ENCODE data around the gene PTGDR2. TPM values are rescaled to one million over a fixed set of nuclear protein-coding genes. Genes with fewer than 3 reads are reported as not detected.

Gene PTGDR2
- total and polyA plus RNA-seq, 9 donors, result 0.07 to 0.46 (median 0.15) TPM; not detected in 2

DNA sequence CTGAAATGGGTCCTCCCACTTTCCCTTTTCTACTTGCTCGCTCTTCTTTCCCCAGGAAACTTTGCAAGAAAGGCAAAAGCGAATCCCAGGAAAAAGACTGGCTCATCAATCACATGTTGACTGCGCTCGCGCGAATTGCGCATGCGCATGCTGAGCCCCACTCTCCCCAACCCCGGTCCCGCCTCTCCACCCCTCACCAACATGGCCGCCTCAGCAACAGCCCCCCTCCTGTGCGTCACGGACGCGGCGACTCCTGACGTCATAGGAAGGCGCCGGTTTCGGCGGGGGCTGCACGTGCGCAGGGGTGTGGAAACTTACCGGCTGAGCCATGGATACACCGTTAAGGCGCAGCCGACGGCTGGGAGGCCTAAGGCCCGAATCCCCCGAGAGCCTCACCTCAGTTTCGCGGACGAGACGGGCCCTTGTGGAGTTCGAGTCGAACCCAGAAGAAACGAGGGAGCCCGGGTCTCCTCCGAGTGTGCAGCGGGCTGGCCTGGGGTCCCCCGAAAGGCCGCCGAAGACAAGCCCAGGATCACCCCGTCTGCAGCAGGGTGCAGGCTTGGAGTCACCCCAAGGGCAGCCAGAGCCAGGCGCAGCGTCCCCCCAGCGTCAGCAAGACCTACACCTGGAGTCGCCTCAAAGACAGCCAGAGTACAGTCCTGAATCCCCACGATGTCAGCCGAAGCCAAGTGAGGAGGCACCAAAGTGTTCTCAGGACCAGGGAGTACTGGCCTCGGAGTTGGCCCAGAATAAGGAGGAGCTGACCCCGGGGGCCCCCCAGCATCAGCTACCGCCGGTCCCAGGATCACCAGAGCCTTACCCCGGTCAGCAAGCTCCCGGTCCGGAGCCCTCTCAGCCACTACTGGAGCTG, 13.7 kb downstream of the PTGDR2 start, which contains the start of gene CCDC86:
Gene CCDC86, plus strand, starts transcription at position 317 of the 871 bp plus-strand sequence. Its CDS starts 12 bp downstream, at position 329.
- WGBS, 3 donors, result 0% methylated on average over 45 to 57 of the region's 57 CpGs
- Histone ChIP-seq H3K27me3 (no peaks in the 10 kb centered on the region), H3K36me3 (no peaks in the 10 kb centered on the region), H3K4me3 (peak within 1 kb of the TSS; percentile 87), H3K27ac (peak within 1 kb of the TSS; percentile 22 to 56), H3K9me3 (no peaks in the 10 kb centered on the region), H3K4me1 (ENCODE audit: insufficient read depth) (peaks cover 16% of the 10 kb centered on the region)
- peak; percentile 97 to 99 (median 98) for DNase-seq
- intact Hi-C loops (cut with DNase I), result loop anchor here in 1 of 4 donors (10.0 kb wide), 1 partner anchor 53 kb away; no protein-coding TSS in a partner anchor
- TF ChIP-seq EP300 (IDR thresholded peaks at IDR 0.05), result peak; percentile 37
- peak; percentile 36 for TF ChIP-seq POLR2A (IDR thresholded peaks at IDR 0.05)
- TF ChIP-seq, protein P1, sequence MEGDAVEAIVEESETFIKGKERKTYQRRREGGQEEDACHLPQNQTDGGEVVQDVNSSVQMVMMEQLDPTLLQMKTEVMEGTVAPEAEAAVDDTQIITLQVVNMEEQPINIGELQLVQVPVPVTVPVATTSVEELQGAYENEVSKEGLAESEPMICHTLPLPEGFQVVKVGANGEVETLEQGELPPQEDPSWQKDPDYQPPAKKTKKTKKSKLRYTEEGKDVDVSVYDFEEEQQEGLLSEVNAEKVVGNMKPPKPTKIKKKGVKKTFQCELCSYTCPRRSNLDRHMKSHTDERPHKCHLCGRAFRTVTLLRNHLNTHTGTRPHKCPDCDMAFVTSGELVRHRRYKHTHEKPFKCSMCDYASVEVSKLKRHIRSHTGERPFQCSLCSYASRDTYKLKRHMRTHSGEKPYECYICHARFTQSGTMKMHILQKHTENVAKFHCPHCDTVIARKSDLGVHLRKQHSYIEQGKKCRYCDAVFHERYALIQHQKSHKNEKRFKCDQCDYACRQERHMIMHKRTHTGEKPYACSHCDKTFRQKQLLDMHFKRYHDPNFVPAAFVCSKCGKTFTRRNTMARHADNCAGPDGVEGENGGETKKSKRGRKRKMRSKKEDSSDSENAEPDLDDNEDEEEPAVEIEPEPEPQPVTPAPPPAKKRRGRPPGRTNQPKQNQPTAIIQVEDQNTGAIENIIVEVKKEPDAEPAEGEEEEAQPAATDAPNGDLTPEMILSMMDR (IDR thresholded peaks at IDR 0.05), result peak in 1 of 3 donors; percentile 31

DNA sequence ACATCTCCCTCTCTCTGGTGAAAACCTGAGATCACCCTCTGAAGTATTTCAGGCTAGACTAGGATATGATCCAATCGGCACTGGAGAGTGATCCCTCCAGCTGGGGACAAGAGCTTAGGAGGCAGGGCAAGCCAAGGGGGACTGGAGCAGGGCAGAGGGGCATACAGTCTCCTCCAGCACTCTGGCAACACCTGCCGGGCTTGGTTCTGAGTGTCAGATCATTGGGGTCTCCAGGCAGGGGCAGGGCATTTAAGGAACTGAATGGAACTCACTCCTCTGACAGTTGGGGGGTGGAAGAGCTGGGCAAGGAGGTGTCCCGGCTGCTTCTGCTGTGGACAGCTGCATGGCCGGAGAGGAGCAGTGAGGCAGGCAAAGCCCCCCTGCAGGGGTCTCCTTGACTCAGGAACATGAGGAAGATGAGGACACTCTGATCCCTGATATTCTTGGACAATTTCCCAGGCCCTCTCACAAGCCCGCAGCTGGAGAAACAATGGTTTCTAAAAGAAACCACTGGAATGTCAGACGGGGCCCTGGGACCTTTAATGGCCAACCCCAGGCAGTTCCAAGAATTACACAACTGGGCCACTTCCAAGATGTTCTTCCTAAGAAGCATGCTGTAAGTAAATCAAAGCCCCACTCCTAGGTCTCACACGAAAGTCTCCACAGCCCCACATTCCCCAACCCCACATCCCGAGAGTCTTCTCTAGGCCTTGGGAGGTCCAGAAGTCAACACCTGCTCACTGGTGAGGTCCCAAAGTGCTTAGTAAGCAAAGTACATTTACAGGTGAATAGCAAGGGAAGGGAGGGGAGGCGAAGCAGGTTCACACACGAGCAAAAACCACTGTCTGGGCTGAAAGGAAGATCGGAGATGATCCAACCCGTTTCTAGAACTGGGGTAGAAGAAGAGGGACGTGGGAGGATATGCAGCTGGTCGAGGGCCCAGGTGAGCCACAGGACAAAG, 15.0 kb downstream of the PTGDR2 start:
- WGBS, 3 donors, result 42 to 49% (median 46%) methylated on average over 14 of the region's 14 CpGs
- no peaks in the 10 kb centered on the region for H3K36me3 ChIP-seq
- peaks cover 16% of the 10 kb centered on the region for H3K4me1 ChIP-seq (ENCODE audit: insufficient read depth)
- DNase-seq, result peak in 3 of 5 donors; percentile 27 to 55 (median 53)
- no peak overlapping the region for H3K4me3 ChIP-seq
- intact Hi-C loops (cut with DNase I), result loop anchor here in 1 of 4 donors (10.0 kb wide), 1 partner anchor 54 kb away; no protein-coding TSS in a partner anchor
- TF ChIP-seq EP300 (IDR thresholded peaks at IDR 0.05) (no peak), POLR2A (IDR thresholded peaks at IDR 0.05) (no peak)
- TF ChIP-seq, protein P1 (IDR thresholded peaks at IDR 0.05), result no peak
- H3K27ac ChIP-seq, result peak overlapping the region in 1 of 2 donors; percentile 56
- no peaks in the 10 kb centered on the region for H3K9me3 ChIP-seq
- no peaks in the 10 kb centered on the region for H3K27me3 ChIP-seq

DNA sequence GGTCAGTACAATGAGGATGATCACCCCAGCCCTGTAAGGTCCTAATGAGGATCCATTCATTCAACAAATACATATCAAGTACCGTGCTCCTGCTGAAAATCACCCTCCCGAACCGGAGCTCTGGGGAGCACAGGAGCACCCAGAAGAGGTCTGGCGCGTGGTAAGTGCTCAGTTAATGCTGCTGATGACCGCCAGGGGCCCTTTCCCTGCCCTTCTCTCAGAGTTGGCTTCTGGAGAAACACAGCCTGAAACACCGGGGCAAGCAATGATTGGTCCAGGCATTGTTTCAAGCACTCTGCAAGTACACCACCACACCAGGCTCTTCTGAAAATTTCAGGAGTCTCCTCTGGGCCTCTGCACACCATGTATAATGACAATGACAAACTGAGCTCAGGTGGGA, 17.6 kb downstream of the PTGDR2 start:
- TF ChIP-seq, protein P1 (IDR thresholded peaks at IDR 0.05), result no peak
- no peak for TF ChIP-seq EP300 (IDR thresholded peaks at IDR 0.05)
- no peak for TF ChIP-seq POLR2A (IDR thresholded peaks at IDR 0.05)
- Histone ChIP-seq H3K4me3 (no peak overlapping the region), H3K9me3 (no peaks in the 10 kb centered on the region), H3K36me3 (no peaks in the 10 kb centered on the region), H3K27ac (no peak overlapping the region), H3K4me1 (ENCODE audit: insufficient read depth) (peaks cover 10% of the 10 kb centered on the region), H3K27me3 (no peaks in the 10 kb centered on the region)
- DNase-seq, result no peak
- intact Hi-C loops (cut with DNase I), result loop anchor here in 2 of 4 donors (10.0 kb wide), 2 partner anchors 287 to 337 kb away; no protein-coding TSS in a partner anchor
- 65 to 81% (median 76%) methylated on average over 7 of the region's 7 CpGs for WGBS, 3 donors

Measured in ovary (tissue), 9 donors.